ENCODE measurements around the gene C3orf52. TPM values are rescaled to one million over a fixed set of nuclear protein-coding genes. Genes with fewer than 3 reads are reported as not detected.

C3orf52 gene
- total RNA-seq, 2 donors from 2014 or later, result 2.0 to 4.1 TPM

DNA sequence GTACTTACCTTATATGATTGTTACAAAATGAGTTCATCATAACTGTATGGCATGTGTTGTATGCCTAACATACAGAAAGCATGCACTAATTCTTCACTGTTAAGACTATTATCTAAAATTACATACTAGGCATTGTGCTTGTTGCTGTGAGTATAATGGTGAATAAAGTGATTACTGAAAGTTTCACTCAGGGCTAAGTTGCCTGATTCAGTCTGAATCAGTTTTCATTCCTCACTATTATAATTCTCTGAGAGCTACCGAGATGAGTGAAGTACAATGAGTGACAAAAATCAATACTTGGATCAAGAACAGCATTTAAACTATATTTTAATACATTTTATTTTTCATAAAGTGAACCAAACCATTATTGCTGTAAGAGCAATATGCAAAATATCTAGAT lies 54.4 kb downstream of the C3orf52 start:
- Mint-ChIP-seq H3K36me3 (ENCODE audit: low read depth) (no peaks in the 10 kb centered on the region), H3K27me3 (no peaks in the 10 kb centered on the region), H3K4me3 (no peak overlapping the region), H3K27ac (no peak overlapping the region), H3K4me1 (peaks cover 22% of the 10 kb centered on the region)
- no peak for ATAC-seq
- no peak for DNase-seq
- H3K9me3 ChIP-seq (ENCODE audit: control insufficient read depth, low read length, poor library complexity, severe bottlenecking), result no peaks in the 10 kb centered on the region

DNA sequence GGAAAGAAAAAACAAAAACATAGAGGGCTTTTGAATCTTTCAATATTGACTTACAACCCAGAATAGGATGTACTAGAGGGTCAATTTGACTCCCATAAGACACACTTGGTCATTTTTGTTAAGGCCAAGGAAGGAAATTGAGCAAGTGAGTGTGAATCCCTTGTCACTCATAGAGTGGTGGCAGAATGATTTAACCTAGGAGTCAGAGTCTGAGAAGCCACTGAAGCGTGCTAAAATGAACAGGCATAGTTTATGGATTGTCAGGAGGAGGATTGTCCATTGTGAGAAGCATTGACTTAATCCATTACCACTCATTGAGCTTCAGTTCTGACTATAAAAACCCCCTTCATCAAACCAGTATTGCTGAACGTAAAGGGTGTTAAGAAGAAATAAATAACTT lies 55.1 kb downstream of the C3orf52 start:
- H3K27me3 Mint-ChIP-seq, result no peaks in the 10 kb centered on the region
- no peaks in the 10 kb centered on the region for H3K9me3 ChIP-seq (ENCODE audit: control insufficient read depth, low read length, poor library complexity, severe bottlenecking)
- H3K4me1 Mint-ChIP-seq, result peaks cover 17% of the 10 kb centered on the region
- DNase-seq (no peak), ATAC-seq (no peak)
- H3K4me3 Mint-ChIP-seq, result no peak overlapping the region
- H3K27ac Mint-ChIP-seq, result no peak overlapping the region
- no peaks in the 10 kb centered on the region for H3K36me3 Mint-ChIP-seq (ENCODE audit: low read depth)

DNA sequence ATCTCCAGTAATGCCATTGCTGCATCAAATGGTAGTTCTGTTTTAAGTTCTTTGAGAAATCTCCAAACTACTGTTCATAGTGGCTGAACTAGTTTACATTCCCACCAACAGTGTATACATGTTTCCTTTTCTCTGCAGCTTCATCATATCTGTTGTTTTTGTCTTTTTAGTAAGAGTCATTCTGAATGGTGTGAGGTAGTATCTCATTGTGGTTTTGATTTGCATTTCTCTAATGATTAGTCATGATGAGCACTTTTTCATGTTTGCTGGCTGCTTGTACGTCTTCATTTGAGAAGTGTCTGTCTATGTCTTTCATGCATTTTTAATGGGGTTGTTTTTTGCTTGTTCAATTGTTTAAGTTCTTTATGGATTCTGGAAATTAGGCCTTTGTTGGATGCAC lies 57.1 kb downstream of the C3orf52 start:
- peak; percentile 42 for ATAC-seq
- no peaks in the 10 kb centered on the region for H3K36me3 Mint-ChIP-seq (ENCODE audit: low read depth)
- no peaks in the 10 kb centered on the region for H3K9me3 ChIP-seq (ENCODE audit: control insufficient read depth, low read length, poor library complexity, severe bottlenecking)
- H3K4me3 Mint-ChIP-seq, result peak overlapping the region; percentile 68
- no peaks in the 10 kb centered on the region for H3K27me3 Mint-ChIP-seq
- H3K4me1 Mint-ChIP-seq, result peaks cover 7% of the 10 kb centered on the region
- no peak for DNase-seq
- H3K27ac Mint-ChIP-seq, result peak overlapping the region; percentile 67

- Mint-ChIP-seq H3K4me1 (peaks cover 7% of the 10 kb centered on the region), H3K27ac (peak overlapping the region; percentile 67), H3K4me3 (peak overlapping the region; percentile 68), H3K36me3 (ENCODE audit: low read depth) (no peaks in the 10 kb centered on the region), H3K27me3 (no peaks in the 10 kb centered on the region)
- DNase-seq (no peak), ATAC-seq (peak; percentile 47)
- no peaks in the 10 kb centered on the region for H3K9me3 ChIP-seq (ENCODE audit: control insufficient read depth, low read length, poor library complexity, severe bottlenecking)
These were observed 57.5 kb downstream of the C3orf52 start for GRCh38 chr3:112143689-112144088.

DNA sequence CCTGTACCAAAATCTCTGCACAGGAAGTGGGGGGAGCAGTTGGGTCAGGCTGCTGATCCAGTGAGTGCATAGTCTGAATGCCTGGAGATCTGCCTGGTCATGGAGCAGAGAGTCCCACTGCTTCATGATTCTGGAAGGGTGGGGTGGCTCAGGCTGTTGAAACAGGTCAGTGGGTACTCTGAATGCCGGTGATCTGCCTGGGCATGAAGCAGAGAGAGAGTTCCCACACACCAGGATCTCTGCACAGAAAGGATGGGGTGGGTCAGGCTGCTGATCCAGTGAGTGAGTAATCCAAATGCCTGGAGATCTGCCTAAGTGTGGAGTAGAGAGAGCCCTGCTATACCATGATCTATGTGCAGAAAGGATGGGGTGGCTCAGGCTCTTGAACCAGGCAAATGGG lies 62.9 kb downstream of the C3orf52 start:
- no peaks in the 10 kb centered on the region for H3K27me3 Mint-ChIP-seq
- H3K9me3 ChIP-seq (ENCODE audit: control insufficient read depth, low read length, poor library complexity, severe bottlenecking), result no peaks in the 10 kb centered on the region
- H3K4me1 Mint-ChIP-seq, result no peaks in the 10 kb centered on the region
- ATAC-seq (no peak), DNase-seq (no peak)
- no peak overlapping the region for H3K4me3 Mint-ChIP-seq
- H3K27ac Mint-ChIP-seq, result no peak overlapping the region
- no peaks in the 10 kb centered on the region for H3K36me3 Mint-ChIP-seq (ENCODE audit: low read depth)

- Mint-ChIP-seq H3K36me3 (ENCODE audit: low read depth) (no peaks in the 10 kb centered on the region), H3K27me3 (no peaks in the 10 kb centered on the region), H3K4me3 (no peak overlapping the region), H3K4me1 (no peaks in the 10 kb centered on the region), H3K27ac (no peak overlapping the region)
- ATAC-seq (no peak), DNase-seq (no peak)
- H3K9me3 ChIP-seq (ENCODE audit: control insufficient read depth, low read length, poor library complexity, severe bottlenecking), result no peaks in the 10 kb centered on the region
These were observed 81.6 kb downstream of the C3orf52 start for GRCh38 chr3:112167758-112168157.

Other genes starting within 250 kb of the C3orf52 start
- gene PHLDB2, start 227.1 kb upstream of the C3orf52 start, total RNA-seq, result 10 to 100 TPM; 24.4 to 28.0 TPM
- gene ABHD10, start 107.4 kb upstream of the C3orf52 start, total RNA-seq, result 10 to 100 TPM; 18.2 to 18.7 TPM
- under 1 TPM in 1 of 2 donors, not detected in 1; 0.32 TPM for gene TAGLN3, start 87.5 kb upstream of the C3orf52 start, total RNA-seq
- gene TMPRSS7, start 51.7 kb upstream of the C3orf52 start, total RNA-seq, result under 1 TPM in 1 of 2 donors, not detected in 1; 0.12 TPM
- 10 to 100 TPM; 14.2 to 21.2 TPM for gene GCSAM, start 46.9 kb downstream of the C3orf52 start, total RNA-seq
- gene SLC9C1, start 207.8 kb downstream of the C3orf52 start, total RNA-seq, result not detected
- gene CD200, start 246.8 kb downstream of the C3orf52 start, total RNA-seq, result 1 to 10 TPM; 1.7 to 2.8 TPM

Data from T-helper 17 cell (primary cell).